Measurements from ENCODE around the gene NPB.

Gene NPB

DNA sequence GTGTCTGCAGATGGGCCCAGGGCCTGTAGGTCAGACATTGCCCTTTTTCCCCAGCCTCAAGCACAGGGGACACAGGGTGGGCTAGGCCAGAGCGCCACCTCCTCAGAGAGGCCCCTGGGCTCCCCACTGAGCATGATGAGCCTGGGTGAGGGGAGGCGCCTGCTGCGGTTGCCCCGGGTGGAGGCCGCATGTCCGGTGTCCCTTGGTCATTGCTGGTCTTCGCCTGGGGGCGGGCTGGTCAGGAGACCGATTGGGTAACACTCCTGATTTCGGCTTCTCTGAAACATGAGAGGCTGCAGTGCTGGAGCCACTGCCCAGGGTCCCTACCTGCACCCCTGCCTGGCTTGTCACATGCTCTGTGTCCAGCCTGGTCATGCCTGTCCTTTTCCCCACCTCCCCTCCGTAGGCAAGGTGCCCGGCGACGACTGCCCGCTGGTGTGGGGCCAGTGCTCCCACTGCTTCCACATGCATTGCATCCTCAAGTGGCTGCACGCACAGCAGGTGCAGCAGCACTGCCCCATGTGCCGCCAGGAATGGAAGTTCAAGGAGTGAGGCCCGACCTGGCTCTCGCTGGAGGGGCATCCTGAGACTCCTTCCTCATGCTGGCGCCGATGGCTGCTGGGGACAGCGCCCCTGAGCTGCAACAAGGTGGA, 2.4 kb upstream of the NPB start:
- Histone ChIP-seq H3K9me3 (ENCODE audit: control extremely low read depth in 1 of 5, control insufficient read depth in 4 of 5, insufficient read depth in 2 of 5, low read depth in 1 of 5, low read length in 4 of 5) (no peaks in the 10 kb centered on the region), H3K36me3 (ENCODE audit: control insufficient read depth in 4 of 4, insufficient read depth in 4 of 4, low read length in 3 of 4) (peaks cover 13 to 58% (median 37%) of the 10 kb centered on the region in 4 experiments), H3K4me1 (ENCODE audit: control extremely low read depth in 1 of 4, control insufficient read depth in 4 of 4, insufficient read depth in 4 of 4, low read length in 3 of 4) (peaks cover 0 to 16% (median 8%) of the 10 kb centered on the region in 4 experiments), H3K27ac (ENCODE audit: insufficient read depth in 1 of 2, low read depth in 1 of 2, low read length in 2 of 2, poor library complexity in 1 of 2, severe bottlenecking in 2 of 2) (no peak overlapping the region), H3K4me3 (ENCODE audit: control insufficient read depth in 1 of 7, extremely low read depth in 1 of 7, insufficient read depth in 4 of 7, low read depth in 2 of 7, low read length in 6 of 7) (no peak overlapping the region), H3K27me3 (replicated peaks in 2 of 5; ENCODE audit: control insufficient read depth in 4 of 5, insufficient read depth in 5 of 5, low read length in 4 of 5) (peaks cover 0 to 34% (median 7%) of the 10 kb centered on the region in 5 experiments)
- CTCF ChIA-PET = no interaction called here
- POLR2A ChIA-PET = no interaction called here
- WGBS (ENCODE audit: insufficient coverage) = 94% methylated on average over 19 of the region's 22 CpGs
- DNase-seq = no peak

DNA sequence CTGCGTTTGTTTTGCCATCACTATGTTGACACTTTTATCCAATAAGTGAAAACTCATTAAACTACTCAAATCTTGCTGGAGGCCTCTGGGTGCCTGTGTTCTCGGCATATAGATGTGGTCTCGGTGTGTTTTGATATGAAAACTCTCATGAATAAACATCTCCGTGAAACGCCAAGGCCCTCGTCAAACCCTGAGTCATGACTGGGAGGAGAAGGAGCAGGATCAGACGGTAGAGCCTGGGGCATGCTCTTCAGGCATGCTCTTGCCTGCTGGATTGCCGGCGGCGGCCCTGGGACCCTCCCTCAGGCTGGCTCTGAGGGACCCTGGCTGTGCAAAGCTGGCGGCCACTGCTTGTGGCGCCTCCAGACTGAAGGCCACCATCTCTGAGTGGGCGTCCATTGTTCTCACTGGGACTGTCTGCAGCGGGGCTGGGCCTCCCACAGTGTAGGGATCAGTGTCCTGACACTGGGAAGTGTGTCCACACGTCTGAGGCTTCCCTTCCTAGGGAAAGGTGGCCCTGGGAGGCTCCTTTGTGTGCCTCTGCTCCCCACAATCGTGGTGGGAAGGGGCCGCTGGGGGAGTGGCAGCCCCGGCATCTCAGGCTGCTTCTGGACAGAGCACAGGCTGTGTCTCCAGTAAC, 1.7 kb upstream of the NPB start:
- ChIA-PET POLR2A (no interaction called here), CTCF (interaction anchor here (1.5 kb wide), 1 partner anchor 17 kb away, joined by 3 read pairs; no protein-coding TSS in a partner anchor)
- Histone ChIP-seq H3K4me1 (ENCODE audit: control extremely low read depth in 1 of 4, control insufficient read depth in 4 of 4, insufficient read depth in 4 of 4, low read length in 3 of 4) (peaks cover 0 to 16% (median 8%) of the 10 kb centered on the region in 4 experiments), H3K27me3 (replicated peaks in 2 of 5; ENCODE audit: control insufficient read depth in 4 of 5, insufficient read depth in 5 of 5, low read length in 4 of 5) (peaks cover 0 to 34% (median 7%) of the 10 kb centered on the region in 5 experiments), H3K36me3 (ENCODE audit: control insufficient read depth in 4 of 4, insufficient read depth in 4 of 4, low read length in 3 of 4) (peaks cover 13 to 61% (median 38%) of the 10 kb centered on the region in 4 experiments), H3K27ac (ENCODE audit: insufficient read depth in 1 of 2, low read depth in 1 of 2, low read length in 2 of 2, poor library complexity in 1 of 2, severe bottlenecking in 2 of 2) (no peak overlapping the region), H3K9me3 (ENCODE audit: control extremely low read depth in 1 of 5, control insufficient read depth in 4 of 5, insufficient read depth in 2 of 5, low read depth in 1 of 5, low read length in 4 of 5) (no peaks in the 10 kb centered on the region), H3K4me3 (ENCODE audit: control insufficient read depth in 1 of 7, extremely low read depth in 1 of 7, insufficient read depth in 4 of 7, low read depth in 2 of 7, low read length in 6 of 7) (no peak overlapping the region)
- no peak for DNase-seq
- 92% methylated on average over 17 of the region's 18 CpGs for WGBS (ENCODE audit: insufficient coverage)

DNA sequence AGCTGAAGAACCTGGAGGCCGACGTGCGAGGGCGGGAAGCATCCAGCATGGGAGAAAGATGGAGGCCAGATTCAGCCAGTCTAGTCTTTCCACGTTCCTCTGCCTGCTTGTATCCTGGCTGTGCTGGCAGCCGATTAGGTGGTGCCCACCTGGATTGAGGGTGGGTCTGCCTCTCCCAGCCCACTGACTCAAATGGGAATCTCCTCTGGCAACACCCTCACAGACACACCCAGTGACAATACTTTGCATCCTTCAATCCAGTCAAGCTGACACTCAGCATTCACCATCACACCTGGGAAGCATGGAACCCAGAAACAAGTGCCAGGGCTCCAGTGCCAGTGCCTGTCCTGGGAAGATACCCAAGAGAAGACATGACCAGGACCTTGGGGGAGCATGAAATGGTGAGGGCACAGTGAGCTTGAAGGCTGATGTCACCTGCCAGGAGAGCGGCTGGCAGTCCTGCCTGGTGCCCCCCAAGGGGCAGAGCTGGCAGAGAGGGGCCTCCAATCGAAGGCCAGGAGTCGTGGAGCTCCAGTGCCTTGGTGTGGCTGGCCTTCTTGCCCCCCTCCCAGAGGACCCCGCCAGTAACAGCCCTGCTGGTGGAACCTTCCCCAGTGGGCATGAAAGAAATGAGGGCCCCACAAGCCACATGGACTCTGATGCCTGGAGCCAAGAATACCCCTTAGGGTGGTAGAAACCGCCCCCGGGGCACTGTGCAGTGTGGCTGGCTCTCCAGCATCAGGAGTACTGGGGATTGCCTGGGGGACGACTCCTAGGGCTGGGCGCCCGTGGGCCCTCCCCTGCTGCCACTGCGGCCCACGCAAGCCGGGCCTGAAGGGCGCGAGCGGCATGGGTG, 643 bp upstream of the NPB start:
- POLR2A ChIA-PET = no interaction called here

DNA sequence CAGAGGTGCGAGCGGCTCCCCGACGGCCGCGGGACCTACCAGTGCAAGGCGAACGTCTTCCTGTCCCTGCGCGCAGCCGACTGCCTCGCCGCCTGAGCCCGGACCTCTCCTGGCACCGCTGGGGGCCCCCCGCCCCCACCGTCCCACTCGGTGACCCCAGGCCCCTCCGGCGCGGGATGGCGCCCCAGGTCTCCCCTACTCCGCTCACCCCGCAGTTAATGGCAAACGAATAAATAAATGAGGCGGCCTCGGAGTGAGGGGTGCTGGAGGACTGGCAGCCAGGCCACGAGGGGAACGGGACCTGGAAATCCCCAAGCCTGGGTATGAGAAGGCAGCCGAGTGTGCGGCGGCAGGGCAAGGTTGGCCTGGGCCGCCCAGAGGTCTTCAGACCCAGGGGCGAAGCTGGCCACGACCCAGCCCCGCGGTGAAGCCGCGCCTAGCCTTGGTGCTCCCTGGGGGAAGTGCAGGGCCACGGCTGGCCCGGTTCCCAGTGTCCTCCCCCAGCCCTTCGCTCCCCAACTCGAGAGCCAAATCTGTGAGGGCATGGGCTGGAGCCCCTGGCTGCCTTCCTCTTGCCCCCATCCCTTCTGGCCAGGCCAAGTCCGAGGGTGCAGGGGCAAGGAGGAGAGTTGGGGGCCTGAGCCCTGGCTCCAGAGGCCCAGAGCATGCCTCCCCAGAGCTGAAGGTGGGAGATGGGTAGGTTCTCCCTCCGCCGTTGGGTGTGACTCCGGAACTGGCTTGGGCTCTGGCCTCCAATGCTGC, 796 bp downstream of the NPB start:
- Histone ChIP-seq H3K36me3 (ENCODE audit: control insufficient read depth in 4 of 4, insufficient read depth in 4 of 4, low read length in 3 of 4) (peaks cover 10 to 76% (median 30%) of the 10 kb centered on the region in 4 experiments), H3K4me3 (ENCODE audit: control insufficient read depth in 1 of 7, extremely low read depth in 1 of 7, insufficient read depth in 4 of 7, low read depth in 2 of 7, low read length in 6 of 7) (peak overlapping the region in 1 of 7 experiments; percentile 26), H3K9me3 (ENCODE audit: control extremely low read depth in 1 of 5, control insufficient read depth in 4 of 5, insufficient read depth in 2 of 5, low read depth in 1 of 5, low read length in 4 of 5) (no peaks in the 10 kb centered on the region), H3K27me3 (replicated peaks in 2 of 5; ENCODE audit: control insufficient read depth in 4 of 5, insufficient read depth in 5 of 5, low read length in 4 of 5) (peaks cover 0 to 34% (median 7%) of the 10 kb centered on the region in 5 experiments), H3K27ac (ENCODE audit: insufficient read depth in 1 of 2, low read depth in 1 of 2, low read length in 2 of 2, poor library complexity in 1 of 2, severe bottlenecking in 2 of 2) (no peak overlapping the region), H3K4me1 (ENCODE audit: control extremely low read depth in 1 of 4, control insufficient read depth in 4 of 4, insufficient read depth in 4 of 4, low read length in 3 of 4) (peaks cover 0 to 16% (median 8%) of the 10 kb centered on the region in 4 experiments)
- ChIA-PET POLR2A (interaction anchor here (0.6 kb wide), 1 partner anchor 432 kb away, joined by 3 read pairs; no protein-coding TSS in a partner anchor), CTCF (no interaction called here)
- 36% methylated on average over 46 of the region's 47 CpGs for WGBS (ENCODE audit: insufficient coverage)
- peak in 2 of 3 donors; percentile 31 to 41 for DNase-seq

More for the DNA sequence above, 643 bp upstream of the NPB start:
- CTCF ChIA-PET = interaction anchor here (1.5 kb wide), 2 partner anchors 16 to 26 kb away, joined by 3 read pairs; partner anchors contain the start of gene MAFG
- 84% methylated on average over 14 of the region's 21 CpGs for WGBS (ENCODE audit: insufficient coverage)
- peak overlapping the region in 3 of 7 experiments; percentile 24 to 52 (median 26) for H3K4me3 ChIP-seq (ENCODE audit: control insufficient read depth in 1 of 7, extremely low read depth in 1 of 7, insufficient read depth in 4 of 7, low read depth in 2 of 7, low read length in 6 of 7)
- H3K36me3 ChIP-seq (ENCODE audit: control insufficient read depth in 4 of 4, insufficient read depth in 4 of 4, low read length in 3 of 4) = peaks cover 13 to 68% (median 32%) of the 10 kb centered on the region in 4 experiments
- peaks cover 0 to 16% (median 8%) of the 10 kb centered on the region in 4 experiments for H3K4me1 ChIP-seq (ENCODE audit: control extremely low read depth in 1 of 4, control insufficient read depth in 4 of 4, insufficient read depth in 4 of 4, low read length in 3 of 4)
- H3K27ac ChIP-seq (ENCODE audit: insufficient read depth in 1 of 2, low read depth in 1 of 2, low read length in 2 of 2, poor library complexity in 1 of 2, severe bottlenecking in 2 of 2) = no peak overlapping the region
- no peaks in the 10 kb centered on the region for H3K9me3 ChIP-seq (ENCODE audit: control extremely low read depth in 1 of 5, control insufficient read depth in 4 of 5, insufficient read depth in 2 of 5, low read depth in 1 of 5, low read length in 4 of 5)
- H3K27me3 ChIP-seq (replicated peaks in 2 of 5; ENCODE audit: control insufficient read depth in 4 of 5, insufficient read depth in 5 of 5, low read length in 4 of 5) = peaks cover 0 to 34% (median 7%) of the 10 kb centered on the region in 5 experiments
- no peak for DNase-seq

DNA sequence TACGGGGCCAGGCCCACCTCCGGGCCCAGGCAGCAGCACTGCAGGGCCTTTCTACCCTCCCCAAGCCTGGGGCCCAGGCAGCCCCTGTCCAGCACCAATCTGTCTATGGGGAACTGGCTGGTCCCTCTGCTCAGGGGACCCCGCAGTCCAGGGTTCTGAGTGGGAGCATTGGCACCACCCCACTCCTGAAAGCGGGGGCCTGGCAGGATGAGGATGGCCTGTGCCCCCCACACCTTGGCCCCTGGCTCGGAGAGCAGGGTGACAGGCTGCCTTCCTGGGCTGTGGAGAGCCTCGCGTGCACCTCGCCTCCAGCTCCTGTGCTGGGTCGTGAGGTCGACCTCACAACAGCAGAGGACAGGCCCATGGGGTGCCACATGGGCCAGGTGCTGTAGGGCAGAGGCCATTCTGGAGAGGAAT, 1.4 kb downstream of the NPB start:
- no peak overlapping the region for H3K27ac ChIP-seq (ENCODE audit: insufficient read depth in 1 of 2, low read depth in 1 of 2, low read length in 2 of 2, poor library complexity in 1 of 2, severe bottlenecking in 2 of 2)
- no peak overlapping the region for H3K4me3 ChIP-seq (ENCODE audit: control insufficient read depth in 1 of 7, extremely low read depth in 1 of 7, insufficient read depth in 4 of 7, low read depth in 2 of 7, low read length in 6 of 7)
- 99% methylated on average over 7 of the region's 10 CpGs for WGBS (ENCODE audit: insufficient coverage)
- DNase-seq = no peak
- peaks cover 0 to 34% (median 7%) of the 10 kb centered on the region in 5 experiments for H3K27me3 ChIP-seq (replicated peaks in 2 of 5; ENCODE audit: control insufficient read depth in 4 of 5, insufficient read depth in 5 of 5, low read length in 4 of 5)
- ChIA-PET CTCF (no interaction called here), POLR2A (no interaction called here)
- H3K36me3 ChIP-seq (ENCODE audit: control insufficient read depth in 4 of 4, insufficient read depth in 4 of 4, low read length in 3 of 4) = peaks cover 8 to 76% (median 30%) of the 10 kb centered on the region in 4 experiments
- H3K4me1 ChIP-seq (ENCODE audit: control extremely low read depth in 1 of 4, control insufficient read depth in 4 of 4, insufficient read depth in 4 of 4, low read length in 3 of 4) = peaks cover 0 to 16% (median 8%) of the 10 kb centered on the region in 4 experiments
- H3K9me3 ChIP-seq (ENCODE audit: control extremely low read depth in 1 of 5, control insufficient read depth in 4 of 5, insufficient read depth in 2 of 5, low read depth in 1 of 5, low read length in 4 of 5) = no peaks in the 10 kb centered on the region

DNA sequence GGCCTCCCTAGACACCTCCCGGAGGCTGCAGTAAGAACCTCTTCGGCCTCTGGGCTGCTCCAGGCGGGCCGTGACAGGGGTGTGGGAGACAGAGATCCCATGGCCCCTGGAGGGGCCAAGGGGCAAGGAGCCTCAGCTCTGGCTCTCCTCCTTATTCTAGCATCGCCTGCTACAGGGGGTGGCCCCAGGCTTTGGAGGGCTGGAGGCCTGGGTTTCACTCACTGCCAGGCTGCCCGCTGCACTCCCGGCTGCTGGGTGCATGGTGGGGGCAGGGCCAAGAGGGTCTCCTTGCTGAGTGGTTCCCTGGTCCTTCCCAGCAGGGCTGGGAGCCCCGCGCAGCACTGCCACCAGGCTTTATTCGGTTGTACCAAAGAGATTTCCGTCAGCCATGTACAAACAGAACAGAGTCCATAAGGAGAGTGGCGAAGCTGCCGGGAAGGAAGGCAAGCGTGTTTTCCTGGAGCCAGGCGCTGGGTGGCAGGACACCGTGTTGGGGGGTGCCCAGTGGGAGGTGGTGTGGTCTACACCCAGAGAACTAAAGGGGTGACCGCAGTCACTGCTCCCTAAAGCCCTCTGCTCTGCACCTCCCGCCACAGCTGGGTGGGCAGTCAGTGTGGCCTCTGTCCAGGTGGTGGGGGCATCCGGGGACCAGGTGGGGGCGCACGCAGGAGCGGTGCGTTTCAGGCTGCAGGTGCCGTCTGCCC, 2.0 kb downstream of the NPB start:
- peaks cover 0 to 34% (median 7%) of the 10 kb centered on the region in 5 experiments for H3K27me3 ChIP-seq (replicated peaks in 2 of 5; ENCODE audit: control insufficient read depth in 4 of 5, insufficient read depth in 5 of 5, low read length in 4 of 5)
- peaks cover 5 to 76% (median 27%) of the 10 kb centered on the region in 4 experiments for H3K36me3 ChIP-seq (ENCODE audit: control insufficient read depth in 4 of 4, insufficient read depth in 4 of 4, low read length in 3 of 4)
- no peak for DNase-seq
- H3K27ac ChIP-seq (ENCODE audit: insufficient read depth in 1 of 2, low read depth in 1 of 2, low read length in 2 of 2, poor library complexity in 1 of 2, severe bottlenecking in 2 of 2) = no peak overlapping the region
- no peaks in the 10 kb centered on the region for H3K9me3 ChIP-seq (ENCODE audit: control extremely low read depth in 1 of 5, control insufficient read depth in 4 of 5, insufficient read depth in 2 of 5, low read depth in 1 of 5, low read length in 4 of 5)
- whole genome bisulfite sequencing (ENCODE audit: insufficient coverage) = 97% methylated on average over 15 of the region's 24 CpGs
- H3K4me1 ChIP-seq (ENCODE audit: control extremely low read depth in 1 of 4, control insufficient read depth in 4 of 4, insufficient read depth in 4 of 4, low read length in 3 of 4) = peaks cover 0 to 16% (median 8%) of the 10 kb centered on the region in 4 experiments
- ChIA-PET POLR2A (no interaction called here), CTCF (no interaction called here)
- no peak overlapping the region for H3K4me3 ChIP-seq (ENCODE audit: control insufficient read depth in 1 of 7, extremely low read depth in 1 of 7, insufficient read depth in 4 of 7, low read depth in 2 of 7, low read length in 6 of 7)
